ENCODE data around the gene KMT5B. TPM values are rescaled to one million over a fixed set of nuclear protein-coding genes. Genes with fewer than 3 reads are reported as not detected.

The KMT5B gene
- total RNA-seq, 2 donors from 2014 or later: 42.6 to 59.1 TPM

DNA sequence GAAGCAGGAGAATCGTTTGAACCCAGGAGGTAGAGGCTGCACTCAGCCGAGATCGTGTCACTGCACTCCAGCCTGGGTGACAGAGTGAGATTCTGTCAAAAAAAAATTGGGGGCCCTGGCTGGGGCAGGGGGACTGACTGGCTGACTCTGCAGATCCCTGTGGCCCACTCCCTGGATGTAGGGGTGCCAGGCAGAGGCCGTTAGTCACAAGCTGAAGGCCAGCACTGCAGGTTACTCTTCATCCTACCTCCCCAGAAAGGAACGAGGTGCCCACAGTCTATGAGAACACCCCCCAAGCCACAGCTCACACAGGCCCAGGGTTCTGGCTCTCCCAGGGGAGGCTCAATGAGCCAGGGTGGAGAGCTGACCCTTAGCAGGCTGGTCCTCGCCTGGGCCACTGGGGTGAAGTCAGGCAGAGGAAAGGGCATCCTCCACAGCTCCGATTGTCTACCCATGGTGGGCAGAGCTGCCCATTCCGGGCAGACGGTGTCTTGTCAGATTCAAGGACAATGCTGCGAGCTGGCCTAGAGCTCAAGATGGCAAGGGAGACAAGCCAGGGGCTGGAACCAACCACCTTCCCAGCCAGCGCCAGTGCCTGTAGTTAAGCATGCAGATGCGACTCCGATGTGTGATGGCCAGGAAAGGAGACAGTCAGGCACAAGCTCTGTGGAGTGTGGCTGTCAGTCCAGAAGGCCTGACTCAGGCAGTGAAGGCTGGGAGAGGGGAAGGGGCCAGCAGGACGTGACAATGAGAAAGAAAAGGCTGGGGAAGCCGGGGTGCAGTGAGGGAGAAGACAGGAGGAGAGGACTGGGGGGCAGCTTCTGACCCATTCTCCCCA lies 46.2 kb upstream of the KMT5B start:
- Histone ChIP-seq H3K4me3 (no peak overlapping the region), H3K4me1 (peaks cover 9% of the 10 kb centered on the region), H3K9me3 (no peaks in the 10 kb centered on the region), H3K27ac (no peak overlapping the region), H3K36me3 (no peaks in the 10 kb centered on the region), H3K9ac (ENCODE audit: low read depth in 2 of 2, low read length in 2 of 2) (no peak overlapping the region), H3K27me3 (no peaks in the 10 kb centered on the region)
- intact Hi-C loops (cut with DNase I): loop anchor here (5.0 kb wide), 2 partner anchors 123 to 188 kb away; no protein-coding TSS in a partner anchor
- DNase-seq: no peak
- TF ChIP-seq, protein P1, sequence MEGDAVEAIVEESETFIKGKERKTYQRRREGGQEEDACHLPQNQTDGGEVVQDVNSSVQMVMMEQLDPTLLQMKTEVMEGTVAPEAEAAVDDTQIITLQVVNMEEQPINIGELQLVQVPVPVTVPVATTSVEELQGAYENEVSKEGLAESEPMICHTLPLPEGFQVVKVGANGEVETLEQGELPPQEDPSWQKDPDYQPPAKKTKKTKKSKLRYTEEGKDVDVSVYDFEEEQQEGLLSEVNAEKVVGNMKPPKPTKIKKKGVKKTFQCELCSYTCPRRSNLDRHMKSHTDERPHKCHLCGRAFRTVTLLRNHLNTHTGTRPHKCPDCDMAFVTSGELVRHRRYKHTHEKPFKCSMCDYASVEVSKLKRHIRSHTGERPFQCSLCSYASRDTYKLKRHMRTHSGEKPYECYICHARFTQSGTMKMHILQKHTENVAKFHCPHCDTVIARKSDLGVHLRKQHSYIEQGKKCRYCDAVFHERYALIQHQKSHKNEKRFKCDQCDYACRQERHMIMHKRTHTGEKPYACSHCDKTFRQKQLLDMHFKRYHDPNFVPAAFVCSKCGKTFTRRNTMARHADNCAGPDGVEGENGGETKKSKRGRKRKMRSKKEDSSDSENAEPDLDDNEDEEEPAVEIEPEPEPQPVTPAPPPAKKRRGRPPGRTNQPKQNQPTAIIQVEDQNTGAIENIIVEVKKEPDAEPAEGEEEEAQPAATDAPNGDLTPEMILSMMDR (IDR thresholded peaks at IDR 0.05): no peak

DNA sequence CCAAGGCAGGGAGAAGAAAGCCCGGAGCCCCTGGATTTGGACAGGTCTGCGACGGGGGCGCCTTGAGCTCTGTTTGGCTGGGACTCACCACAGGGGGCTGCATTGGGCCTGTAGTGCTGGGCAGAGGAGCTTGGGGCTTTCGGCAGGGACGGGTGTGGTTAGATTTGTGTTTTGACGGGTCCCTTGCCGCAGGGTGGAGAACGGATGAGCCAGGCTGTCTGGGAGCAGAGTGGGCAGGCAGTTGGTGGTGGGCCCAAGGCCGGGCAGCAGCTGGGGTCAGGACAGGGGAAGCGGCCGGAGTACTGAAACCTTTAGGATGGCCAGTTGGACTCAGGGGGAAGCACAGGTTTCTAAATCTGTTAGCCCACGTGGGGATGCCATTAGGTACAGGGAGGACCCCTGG lies 45.3 kb upstream of the KMT5B start:
- Histone ChIP-seq H3K27me3 (no peaks in the 10 kb centered on the region), H3K36me3 (no peaks in the 10 kb centered on the region), H3K27ac (no peak overlapping the region), H3K4me3 (no peak overlapping the region), H3K9me3 (no peaks in the 10 kb centered on the region), H3K9ac (ENCODE audit: low read depth in 2 of 2, low read length in 2 of 2) (no peak overlapping the region), H3K4me1 (peaks cover 9% of the 10 kb centered on the region)
- TF ChIP-seq, protein P1 (IDR thresholded peaks at IDR 0.05): no peak
- DNase-seq: no peak
- intact Hi-C loops (cut with DNase I): loop anchor here (5.0 kb wide), 2 partner anchors 124 to 189 kb away; no protein-coding TSS in a partner anchor

DNA sequence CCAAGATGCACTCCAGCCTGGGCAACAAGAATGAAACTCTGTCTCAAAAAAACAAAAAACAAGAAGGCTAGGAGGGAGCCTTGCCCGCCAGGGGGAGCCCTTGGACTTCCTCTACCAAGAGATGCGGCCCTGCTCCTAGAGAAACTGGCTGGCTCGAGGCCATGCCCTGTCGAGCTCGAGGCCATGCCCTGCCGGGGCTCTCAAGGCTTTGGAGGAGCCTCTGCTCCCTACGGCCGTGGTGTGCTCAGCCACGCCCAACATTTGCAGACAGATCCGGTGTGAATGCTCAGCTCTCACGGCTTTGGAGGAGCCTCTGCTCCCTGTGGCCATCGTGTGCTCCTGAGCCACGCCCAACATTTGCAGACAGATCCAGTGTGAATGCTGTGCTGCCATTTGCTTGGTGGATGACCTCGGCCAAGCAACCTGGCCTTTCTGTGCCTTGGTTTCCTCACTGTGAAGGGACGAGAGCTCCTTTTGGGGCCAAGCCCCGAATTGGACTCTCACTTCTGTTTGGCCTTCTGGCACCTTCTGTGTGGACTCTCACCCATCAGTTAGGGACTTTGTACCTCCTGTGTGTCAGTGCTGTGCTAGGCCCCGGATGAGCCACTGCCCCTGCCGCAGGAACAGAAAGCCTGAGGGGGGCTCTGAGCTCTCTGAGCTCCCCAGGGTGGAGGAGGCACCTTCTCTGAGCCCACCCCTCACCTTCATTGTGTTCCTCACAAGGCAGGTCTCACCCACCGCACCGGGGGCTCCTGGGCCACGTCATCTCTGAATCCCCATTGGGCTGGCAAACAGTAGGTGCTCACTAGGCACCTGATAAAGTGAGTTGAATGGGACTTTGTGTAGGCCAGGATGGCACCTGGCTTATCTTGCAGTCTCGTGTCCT lies 44.6 kb upstream of the KMT5B start:
- TF ChIP-seq, protein P1 (IDR thresholded peaks at IDR 0.05): peak; percentile 77
- Histone ChIP-seq H3K4me1 (peaks cover 9% of the 10 kb centered on the region), H3K9ac (ENCODE audit: low read depth in 2 of 2, low read length in 2 of 2) (no peak overlapping the region), H3K27ac (no peak overlapping the region), H3K27me3 (no peaks in the 10 kb centered on the region), H3K9me3 (no peaks in the 10 kb centered on the region), H3K4me3 (no peak overlapping the region), H3K36me3 (no peaks in the 10 kb centered on the region)
- intact Hi-C loops (cut with DNase I): loop anchor here (2.0 to 5.0 kb wide), 3 partner anchors 39 to 190 kb away; no protein-coding TSS in a partner anchor
- peak; percentile 98 for DNase-seq

DNA sequence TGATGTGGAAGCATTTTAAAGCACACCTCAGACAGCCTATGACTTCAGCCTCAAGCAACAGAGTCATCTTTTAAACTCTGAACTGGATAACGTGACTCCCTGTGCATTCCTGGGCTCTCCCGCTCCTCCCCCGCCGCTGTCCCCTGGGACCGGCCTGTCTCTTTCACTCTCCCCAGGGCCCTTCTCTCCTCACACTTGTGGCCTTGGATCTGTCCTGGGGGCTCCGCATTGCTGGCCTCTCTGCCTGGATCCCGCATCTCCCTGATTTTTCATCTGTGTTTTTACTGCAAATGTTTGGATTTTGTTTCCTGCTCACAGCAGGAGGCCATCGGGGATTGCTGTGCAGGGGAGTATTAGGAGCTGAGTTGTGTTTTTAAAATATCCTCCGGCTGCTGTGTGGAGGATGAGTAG lies 43.2 kb upstream of the KMT5B start:
- H3K36me3 ChIP-seq: no peaks in the 10 kb centered on the region
- H3K27ac ChIP-seq: no peak overlapping the region
- H3K27me3 ChIP-seq: no peaks in the 10 kb centered on the region
- no peak overlapping the region for H3K9ac ChIP-seq (ENCODE audit: low read depth in 2 of 2, low read length in 2 of 2)
- no peak overlapping the region for H3K4me3 ChIP-seq
- intact Hi-C loops (cut with DNase I): loop anchor here (2.0 to 5.0 kb wide), 3 partner anchors 40 to 191 kb away; no protein-coding TSS in a partner anchor
- DNase-seq: no peak
- TF ChIP-seq, protein P1 (IDR thresholded peaks at IDR 0.05): no peak
- H3K4me1 ChIP-seq: peaks cover 9% of the 10 kb centered on the region
- H3K9me3 ChIP-seq: no peaks in the 10 kb centered on the region

DNA sequence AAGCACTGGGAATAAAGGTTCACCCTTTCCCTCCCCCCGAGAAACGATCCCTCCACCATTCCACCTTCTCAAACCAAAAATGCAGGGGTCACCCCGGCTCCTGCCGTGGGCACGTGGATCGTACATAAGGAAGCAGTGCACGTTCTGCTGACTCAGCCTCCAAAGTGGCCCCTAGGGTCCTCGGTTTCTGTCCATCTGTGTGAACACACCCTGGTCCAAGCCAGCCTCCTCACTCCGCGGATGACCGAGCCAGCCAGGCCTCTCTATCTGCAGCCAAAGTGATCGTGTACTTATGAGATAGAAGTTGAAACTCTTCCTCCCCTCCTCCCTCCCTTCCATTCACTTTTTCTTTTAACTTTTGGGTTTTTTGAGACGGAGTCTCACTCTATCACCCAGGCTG lies 42.4 kb upstream of the KMT5B start:
- H3K4me3 ChIP-seq: no peak overlapping the region
- H3K9me3 ChIP-seq: no peaks in the 10 kb centered on the region
- no peaks in the 10 kb centered on the region for H3K27me3 ChIP-seq
- peaks cover 9% of the 10 kb centered on the region for H3K4me1 ChIP-seq
- no peak for DNase-seq
- H3K9ac ChIP-seq (ENCODE audit: low read depth in 2 of 2, low read length in 2 of 2): no peak overlapping the region
- H3K27ac ChIP-seq: no peak overlapping the region
- TF ChIP-seq, protein P1 (IDR thresholded peaks at IDR 0.05): no peak
- no peaks in the 10 kb centered on the region for H3K36me3 ChIP-seq
- intact Hi-C loops (cut with DNase I): loop anchor here (5.0 kb wide), 2 partner anchors 127 to 192 kb away; no protein-coding TSS in a partner anchor

Data from colonic mucosa (tissue), 4 donors.